Stimulated activated CD8-positive, alpha-beta memory T cell treated with anti-CD3 and anti-CD28 coated beads, Interleukin-4, amount 100 ng/mL, for 4 hours (primary cell): ENCODE data around the gene MARCHF3.
"Not testable (repeated sequence)": the region's sequence is repeated elsewhere in the genome, so short reads cannot be mapped to it uniquely, and the experiment has no call there.

Experiments used
- DNase-seq, 2 donors: peaks; one replicate each; pipeline ENCODE4 v3.0.0-alpha.2; 2020; ENCODE audit warnings: low read depth in 2 of 2, low spot score in 1 of 2

The MARCHF3 gene

GRCh38 chr5:127012916-127013315 lies 17.4 kb downstream of the MARCHF3 start:
- no peak for DNase-seq

- DNase-seq = no peak
Observed at GRCh38 chr5:127011961-127012644, 18.3 kb downstream of the MARCHF3 start.

- no peak for DNase-seq
Observed at GRCh38 chr5:127011153-127011552, 19.2 kb downstream of the MARCHF3 start.

GRCh38 chr5:127010362-127010761 lies 20.0 kb downstream of the MARCHF3 start:
- DNase-seq = no peak

GRCh38 chr5:127009784-127010183 lies 20.6 kb downstream of the MARCHF3 start:
- DNase-seq = no peak

GRCh38 chr5:127008300-127008975 lies 21.9 kb downstream of the MARCHF3 start:
- DNase-seq = no peak

GRCh38 chr5:127007522-127007921 lies 22.8 kb downstream of the MARCHF3 start:
- DNase-seq = no peak

- DNase-seq = no peak
Observed at GRCh38 chr5:127006744-127007143, 23.6 kb downstream of the MARCHF3 start.

- not testable (repeated sequence) for DNase-seq
Observed at GRCh38 chr5:127005282-127005681, 25.1 kb downstream of the MARCHF3 start.

GRCh38 chr5:127004721-127005120 lies 25.6 kb downstream of the MARCHF3 start:
- DNase-seq = no peak

- DNase-seq = no peak
Observed at GRCh38 chr5:127003798-127004495, 26.4 kb downstream of the MARCHF3 start.

- DNase-seq = no peak
Observed at GRCh38 chr5:127002390-127002789, 28.0 kb downstream of the MARCHF3 start.

GRCh38 chr5:127001621-127002296 lies 28.6 kb downstream of the MARCHF3 start:
- DNase-seq = no peak

GRCh38 chr5:126998895-126999570 lies 31.3 kb downstream of the MARCHF3 start:
- no peak for DNase-seq

GRCh38 chr5:126998201-126998631 lies 32.1 kb downstream of the MARCHF3 start:
- no peak for DNase-seq

GRCh38 chr5:126995689-126996088 lies 34.7 kb downstream of the MARCHF3 start:
- no peak for DNase-seq

GRCh38 chr5:126995039-126995438 lies 35.3 kb downstream of the MARCHF3 start:
- no peak for DNase-seq

GRCh38 chr5:126994485-126994884 lies 35.9 kb downstream of the MARCHF3 start:
- DNase-seq = no peak

- no peak for DNase-seq
Observed at GRCh38 chr5:126988021-126988569, 42.3 kb downstream of the MARCHF3 start.

- no peak for DNase-seq
Observed at GRCh38 chr5:126987271-126987899, 43.0 kb downstream of the MARCHF3 start.
